H1 (cell line): ENCODE data around the gene BACE2. TPM values are rescaled to one million over a fixed set of nuclear protein-coding genes. Genes with fewer than 3 reads are reported as not detected.

Experiments used
- BACH1 ChIP-seq: IDR thresholded peaks from 2 replicates; pipeline ENCODE4 v1.6.1; 2012; ENCODE audit warnings: low read length, improper control_type of control experiment
- CHD7 ChIP-seq: fragments of 300-600 bp; sonication (generic); IDR thresholded peaks from 2 replicates; pipeline ENCODE4 v1.7.1; 2012; ENCODE audit warnings: low read length, moderate library complexity, mild to moderate bottlenecking, inconsistent platforms; ENCODE audit not compliant: insufficient replicate concordance
- CTBP2 ChIP-seq: IDR thresholded peaks from 2 replicates; pipeline ENCODE4 v1.7.0; 2011; ENCODE audit warnings: borderline replicate concordance, mild to moderate bottlenecking, moderate library complexity, mixed read lengths, low read length; ENCODE audit not compliant: insufficient read depth, insufficient read length
- FOSL1 ChIP-seq: IDR thresholded peaks from 2 replicates; pipeline ENCODE4 v1.6.1; 2011; ENCODE audit warnings: mild to moderate bottlenecking, low read depth, low read length, moderate library complexity; ENCODE audit not compliant: insufficient read depth
- JUND ChIP-seq: IDR thresholded peaks from 2 replicates; pipeline ENCODE4 v1.6.1; 2011; ENCODE audit warnings: mild to moderate bottlenecking, improper control_type of control experiment, low read length
- PHF8 ChIP-seq: fragments of 200-600 bp; sonication (generic); conservative IDR thresholded peaks from 2 replicates; pipeline ENCODE4 v1.7.1; 2012; ENCODE audit warnings: low read depth, mild to moderate bottlenecking, inconsistent platforms, low read length, moderate library complexity
- RFX5 ChIP-seq: IDR thresholded peaks from 2 replicates; pipeline ENCODE4 v1.6.1; 2011; ENCODE audit warnings: low read depth, low read length, improper control_type of control experiment, borderline replicate concordance
- SAP30 ChIP-seq: fragments of 300-600 bp; sonication (generic); IDR thresholded peaks from 2 replicates; pipeline ENCODE4 v1.7.1; 2012; ENCODE audit warnings: low read length, moderate library complexity, mild to moderate bottlenecking, inconsistent platforms; ENCODE audit not compliant: insufficient read depth, insufficient replicate concordance
- TAF1 ChIP-seq: IDR thresholded peaks from 2 replicates; pipeline ENCODE4 v1.6.1; 2011; ENCODE audit warnings: mild to moderate bottlenecking, low read depth, low read length
- polyA plus RNA-seq, 7 experiments: library from polyadenylated mRNA; depleted of rRNA in 3 of 7; stranded (reverse) in 5 of 7; unstranded in 2 of 7; fragments of >200 nt in 5 of 7; fragments of 200-250 nt in 2 of 7; gene quantifications; 1 replicate in 5 of 7; 2 replicates in 1 of 7; 4 replicates in 1 of 7; pipeline versions ENCODE4 v1.2.1 to v1.2.3, GENCODE V29; 2011 to 2013; ENCODE audit warnings: missing spikeins in 2 of 7, mixed read lengths in 2 of 7
- total RNA-seq: library from RNA; stranded (reverse); fragmentation: NEBNext Ultra II Directional; extraction: Animal tissue kit (Norgen Biotek cat#: 25700); gene quantifications from 2 replicates; pipeline ENCODE4 v1.2.1, GENCODE V29; 2021

Gene BACE2
- total and polyA plus RNA-seq, 2 of the 8 experiments (the other 6 are each of a cell fraction or from before 2014, with no cell fraction given): 8.1 to 10.9 TPM

- no peak for TF ChIP-seq CTBP2
- no peak for TF ChIP-seq BACH1
- no peak for TF ChIP-seq TAF1
- TF ChIP-seq SAP30: no peak
- no peak for TF ChIP-seq JUND
- TF ChIP-seq PHF8: no peak
- TF ChIP-seq RFX5: no peak
- no peak for TF ChIP-seq CHD7
- no peak for TF ChIP-seq FOSL1
These were observed 112.4 kb downstream of the BACE2 start (continued) for GRCh38 chr21:41280115-41280919.
